ENCODE data around the gene SH3BP4.

- TF ChIP-seq CTCF (conservative IDR thresholded peaks at IDR 0.05; ENCODE audit: low read depth, low read length) = no peak
- TF ChIP-seq EZH2 (IDR thresholded peaks at IDR 0.05; ENCODE audit: borderline replicate concordance, low read depth, low read length, poor library complexity, severe bottlenecking) = no peak
These were observed 17.0 kb downstream of the SH3BP4 start for GRCh38 chr2:234968631-234969305.
